Brain microvascular endothelial cell (primary cell): Measurements from ENCODE around the gene TRIM25.

Experiments used
- DNase-seq: peaks from one replicate; pipeline ENCODE4 v3.0.0-alpha.2; 2020
- H3K27ac ChIP-seq: fragments of 250-450 bp; sonication (Bioruptor Pico); 2 replicates; pipeline ENCODE4 v1.5.1; 2020; ENCODE audit warnings: mild to moderate bottlenecking, moderate library complexity
- H3K27me3 ChIP-seq: fragments of 250-450 bp; sonication (Bioruptor Pico); replicated peaks from 2 replicates; pipeline ENCODE4 v1.5.1; 2020; ENCODE audit warnings: mild to moderate bottlenecking
- H3K36me3 ChIP-seq: fragments of 250-450 bp; sonication (Bioruptor Pico); replicated peaks from 2 replicates; pipeline ENCODE4 v1.5.1; 2020; ENCODE audit warnings: mild to moderate bottlenecking
- H3K4me3 ChIP-seq: 2 replicates; pipeline ENCODE4 v1.5.1; 2011; ENCODE audit warnings: low read depth, mild to moderate bottlenecking, control low read depth, low read length, moderate library complexity
- in situ Hi-C: cut with HindIII; loops from 2 replicates; pipeline ENCODE4 v1.10.0; 2017; ENCODE audit warnings: low sequenced_read_pairs, low pct_ligation_motif_present
- TF ChIP-seq, protein P1 (sequence below): IDR thresholded peaks from 2 replicates; pipeline ENCODE4 v1.5.1; 2011; ENCODE audit warnings: low read depth, mild to moderate bottlenecking, moderate library complexity, low read length, control low read depth, inconsistent platforms; ENCODE audit errors: missing control alignments

Gene TRIM25

DNA sequence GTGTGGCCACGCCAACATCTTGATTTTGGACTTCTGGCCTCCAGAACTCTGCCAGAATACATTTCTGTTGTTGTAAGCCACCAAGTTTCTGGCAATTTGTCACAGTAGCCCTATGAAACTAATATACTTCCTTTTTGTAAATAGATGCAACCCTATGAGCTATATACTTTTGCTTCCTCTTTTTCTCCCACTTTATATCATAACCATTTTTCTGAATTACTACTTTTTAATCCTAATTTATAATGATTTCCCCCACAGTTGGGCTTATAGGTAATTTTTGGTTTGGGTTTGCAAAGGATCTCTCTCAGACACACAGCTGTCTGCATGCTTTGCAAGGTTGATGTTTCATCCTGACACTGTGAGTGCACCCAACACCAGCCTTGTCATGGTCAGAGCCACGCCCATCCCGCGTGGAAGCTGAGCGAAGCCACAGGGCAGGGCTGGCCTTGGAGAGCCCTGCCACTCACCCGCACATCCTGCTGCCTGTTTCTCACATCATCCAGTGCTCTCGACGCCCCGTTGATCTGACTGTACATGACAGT lies 5.8 kb downstream of the TRIM25 start:
- in situ Hi-C loops = no loop called here
- Histone ChIP-seq H3K27ac (no peak overlapping the region), H3K27me3 (no peaks in the 10 kb centered on the region), H3K36me3 (peaks cover 9% of the 10 kb centered on the region), H3K4me3 (no peak overlapping the region)
- DNase-seq = no peak
- TF ChIP-seq, protein P1, sequence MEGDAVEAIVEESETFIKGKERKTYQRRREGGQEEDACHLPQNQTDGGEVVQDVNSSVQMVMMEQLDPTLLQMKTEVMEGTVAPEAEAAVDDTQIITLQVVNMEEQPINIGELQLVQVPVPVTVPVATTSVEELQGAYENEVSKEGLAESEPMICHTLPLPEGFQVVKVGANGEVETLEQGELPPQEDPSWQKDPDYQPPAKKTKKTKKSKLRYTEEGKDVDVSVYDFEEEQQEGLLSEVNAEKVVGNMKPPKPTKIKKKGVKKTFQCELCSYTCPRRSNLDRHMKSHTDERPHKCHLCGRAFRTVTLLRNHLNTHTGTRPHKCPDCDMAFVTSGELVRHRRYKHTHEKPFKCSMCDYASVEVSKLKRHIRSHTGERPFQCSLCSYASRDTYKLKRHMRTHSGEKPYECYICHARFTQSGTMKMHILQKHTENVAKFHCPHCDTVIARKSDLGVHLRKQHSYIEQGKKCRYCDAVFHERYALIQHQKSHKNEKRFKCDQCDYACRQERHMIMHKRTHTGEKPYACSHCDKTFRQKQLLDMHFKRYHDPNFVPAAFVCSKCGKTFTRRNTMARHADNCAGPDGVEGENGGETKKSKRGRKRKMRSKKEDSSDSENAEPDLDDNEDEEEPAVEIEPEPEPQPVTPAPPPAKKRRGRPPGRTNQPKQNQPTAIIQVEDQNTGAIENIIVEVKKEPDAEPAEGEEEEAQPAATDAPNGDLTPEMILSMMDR = no peak

DNA sequence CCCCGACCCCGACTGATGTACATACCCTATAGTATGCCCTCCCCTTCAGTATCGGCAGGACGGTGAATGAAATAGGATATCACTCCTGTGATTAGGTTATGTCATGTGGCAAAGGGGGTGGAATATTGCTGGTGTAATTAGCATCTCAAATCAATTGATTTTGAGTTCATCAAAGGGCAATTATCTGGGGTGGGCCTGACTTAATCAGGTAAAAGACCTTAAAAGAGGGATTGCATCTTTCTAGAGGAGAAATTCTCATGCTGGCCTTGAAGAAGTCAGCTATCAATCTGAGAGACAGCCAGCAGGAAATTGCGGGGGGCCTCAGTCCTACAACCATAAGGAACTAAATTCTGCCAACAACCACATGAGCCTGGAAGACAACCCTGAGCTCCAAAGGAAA lies 10.3 kb downstream of the TRIM25 start:
- in situ Hi-C loops = no loop called here
- peaks cover 28% of the 10 kb centered on the region for H3K36me3 ChIP-seq
- no peak for DNase-seq
- TF ChIP-seq, protein P1 = no peak
- H3K27me3 ChIP-seq = no peaks in the 10 kb centered on the region
- H3K4me3 ChIP-seq = no peak overlapping the region
- H3K27ac ChIP-seq = no peak overlapping the region

DNA sequence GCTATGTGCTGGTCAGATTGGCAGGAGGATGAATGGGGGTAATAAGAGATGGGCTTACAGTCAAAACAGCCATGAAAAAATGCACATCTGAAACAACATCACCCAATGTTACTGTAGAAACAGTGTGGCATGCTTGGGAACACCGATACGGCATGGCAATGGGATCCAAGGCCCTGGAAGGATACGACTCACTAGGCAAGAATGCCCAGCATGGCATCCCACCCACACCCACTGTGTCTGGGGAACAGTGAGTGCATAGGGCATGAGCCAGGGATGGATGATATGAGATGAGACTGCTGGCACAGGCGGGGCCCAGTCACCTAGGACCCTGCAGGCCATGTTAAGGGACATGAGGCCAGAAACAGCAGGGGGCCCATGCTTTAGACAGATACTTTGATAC lies 11.5 kb downstream of the TRIM25 start:
- TF ChIP-seq, protein P1 = no peak
- Histone ChIP-seq H3K4me3 (no peak overlapping the region), H3K27ac (no peak overlapping the region), H3K27me3 (no peaks in the 10 kb centered on the region), H3K36me3 (peaks cover 24% of the 10 kb centered on the region)
- no peak for DNase-seq
- in situ Hi-C loops = no loop called here

DNA sequence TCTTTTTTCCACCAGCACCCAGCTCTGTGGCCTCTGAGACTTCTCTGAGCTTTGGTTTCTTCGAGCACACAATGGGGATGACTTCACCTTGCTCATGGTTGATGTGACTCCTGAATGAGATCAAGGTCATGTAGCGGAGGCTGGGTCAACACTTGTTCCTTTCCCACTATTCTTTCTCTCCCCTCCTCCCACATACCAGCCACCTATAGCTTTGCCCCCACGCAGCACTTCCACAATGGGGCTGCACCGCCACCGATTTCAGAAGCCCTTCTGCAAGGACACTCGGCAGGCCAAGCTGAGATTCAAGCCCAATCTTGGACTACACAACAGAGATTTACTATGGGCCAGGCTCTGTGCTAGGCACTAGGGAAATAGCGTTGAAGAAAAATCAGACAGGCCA lies 14.4 kb downstream of the TRIM25 start:
- TF ChIP-seq, protein P1 = no peak

DNA sequence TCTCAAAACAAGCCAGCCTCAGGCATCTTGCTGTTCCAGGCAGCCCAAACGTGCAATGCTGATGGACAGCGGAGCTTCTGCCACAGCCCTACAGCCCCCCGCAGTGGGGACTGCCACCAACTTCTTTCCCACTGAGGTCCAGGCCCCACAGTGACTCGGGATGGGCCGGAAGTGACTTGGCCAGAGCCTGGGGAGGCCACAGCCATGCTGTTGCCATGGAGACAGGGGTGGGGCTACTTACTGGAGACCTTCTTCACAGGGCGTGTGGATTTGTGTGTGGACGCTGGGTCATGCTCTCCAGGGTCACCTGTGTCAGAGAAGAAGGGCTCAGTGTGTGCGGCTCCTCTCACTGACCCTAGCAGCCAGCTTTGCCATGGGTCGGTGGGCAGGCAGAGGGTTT lies 15.0 kb downstream of the TRIM25 start:
- peaks cover 25% of the 10 kb centered on the region for H3K36me3 ChIP-seq
- in situ Hi-C loops = no loop called here
- H3K27me3 ChIP-seq = no peaks in the 10 kb centered on the region
- no peak for DNase-seq
- H3K4me3 ChIP-seq = no peak overlapping the region
- TF ChIP-seq, protein P1 = no peak
- H3K27ac ChIP-seq = no peak overlapping the region

More for the DNA sequence above, 14.4 kb downstream of the TRIM25 start:
- in situ Hi-C loops = no loop called here
- H3K27ac ChIP-seq = no peak overlapping the region
- peaks cover 25% of the 10 kb centered on the region for H3K36me3 ChIP-seq
- no peak for DNase-seq
- no peaks in the 10 kb centered on the region for H3K27me3 ChIP-seq
- no peak overlapping the region for H3K4me3 ChIP-seq
